Small intestine (tissue), 7 donors: ENCODE results near the gene N4BP2L2. TPM values are rescaled to one million over a fixed set of nuclear protein-coding genes. Genes with fewer than 3 reads are reported as not detected.

ENCODE experiments used
- DNase-seq, 2 donors: peaks; one replicate each; pipeline versions ENCODE4 v3.0.0 to v3.0.0-alpha.2; 2013
- FAIRE-seq: peaks from 2 replicates; lab custom pipeline; 2012; peaks lifted over from hg19 to GRCh38; lab: Jason Lieb, UNC
- H3K27ac ChIP-seq, 3 donors: one replicate each; pipeline ENCODE4 v1.5.1; 2013; ENCODE audit warnings: low read length in 2 of 3, mild to moderate bottlenecking in 2 of 3, control low read depth in 1 of 3, inconsistent platforms in 1 of 3, low read depth in 1 of 3, moderate library complexity in 1 of 3
- H3K27me3 ChIP-seq, 3 donors: one replicate each; pipeline ENCODE4 v1.6.1; 2013; ENCODE audit warnings: low read length in 3 of 3, inconsistent platforms in 1 of 3; ENCODE audit not compliant: control insufficient read depth in 3 of 3, insufficient read depth in 3 of 3
- H3K36me3 ChIP-seq, 3 donors: one replicate each; pipeline ENCODE4 v1.6.1; 2013; ENCODE audit warnings: low read length in 3 of 3, inconsistent platforms in 1 of 3, low read depth in 1 of 3, mild to moderate bottlenecking in 1 of 3, moderate library complexity in 1 of 3; ENCODE audit not compliant: control insufficient read depth in 3 of 3, insufficient read depth in 2 of 3
- H3K4me1 ChIP-seq, 3 donors: one replicate each; pipeline ENCODE4 v1.6.1; 2013; ENCODE audit warnings: low read length in 2 of 3, inconsistent platforms in 1 of 3, low read depth in 1 of 3, mild to moderate bottlenecking in 1 of 3, moderate library complexity in 1 of 3; ENCODE audit not compliant: control insufficient read depth in 3 of 3, insufficient read depth in 2 of 3
- H3K4me3 ChIP-seq, 3 donors: one replicate each; pipeline ENCODE4 v1.5.1; 2013; ENCODE audit warnings: low read length in 3 of 3, control low read depth in 1 of 3, inconsistent platforms in 1 of 3, low read depth in 1 of 3, mild to moderate bottlenecking in 1 of 3, moderate library complexity in 1 of 3
- H3K9me3 ChIP-seq, 2 donors: one replicate each; pipeline ENCODE4 v1.6.1; 2013; ENCODE audit warnings: low read depth in 1 of 2, low read length in 1 of 2; ENCODE audit not compliant: control insufficient read depth in 2 of 2, insufficient read depth in 1 of 2
- WGBS, 3 donors: extraction: QIAGEN DNeasy Blood & Tissue Kit; methylation state at CpG; one replicate each; pipeline ENCODE4 v1.1.7; 2013; 5-methylcytosine and 5-hydroxymethylcytosine counted together
- polyA plus RNA-seq, 4 donors: library from polyadenylated mRNA; stranded (reverse) in 3 of 4; unstranded in 1 of 4; fragments of 200-250 nt in 3 of 4; fragments of 120-200 nt in 1 of 4; gene quantifications; one replicate each; pipeline versions ENCODE4 v1.2.1 to v1.2.3, GENCODE V29; 2013
- donor health status: healthy with polysubstance abuse.
- donor health status: control.
- donor health status: control.
- donor health status: Bipolar disorder and iron deficiency.
- donor health status: healthy.

N4BP2L2 gene
- polyA plus RNA-seq, 4 donors, result 31.9 to 168 (median 39.8) TPM

- Histone ChIP-seq H3K4me3 (no peak overlapping the region), H3K27ac (no peak overlapping the region), H3K4me1 (peaks cover 0 to 11% (median 2%) of the 10 kb centered on the region in 3 donors), H3K9me3 (peaks cover 0 to 10% of the 10 kb centered on the region in 2 donors), H3K36me3 (no peaks in the 10 kb centered on the region), H3K27me3 (no peaks in the 10 kb centered on the region)
- 87 to 97% (median 89%) methylated on average over 1 of the region's 1 CpG for WGBS, 3 donors
- FAIRE-seq, result no peak
- peak in 1 of 2 donors; percentile 19 for DNase-seq
Observed at GRCh38 chr13:32448972-32449371, 89.6 kb downstream of the N4BP2L2 start.

GRCh38 chr13:32447894-32448623 lies 90.5 kb downstream of the N4BP2L2 start:
- FAIRE-seq (no peak), DNase-seq (peak in 1 of 2 donors; percentile 39)
- Histone ChIP-seq H3K27ac (no peak overlapping the region), H3K27me3 (no peaks in the 10 kb centered on the region), H3K4me3 (no peak overlapping the region), H3K9me3 (peaks cover 0 to 10% of the 10 kb centered on the region in 2 donors), H3K36me3 (no peaks in the 10 kb centered on the region), H3K4me1 (peaks cover 0 to 11% (median 2%) of the 10 kb centered on the region in 3 donors)

GRCh38 chr13:32446773-32447465 lies 91.7 kb downstream of the N4BP2L2 start:
- Histone ChIP-seq H3K4me1 (peaks cover 0 to 11% (median 2%) of the 10 kb centered on the region in 3 donors), H3K9me3 (peaks cover 0 to 6% of the 10 kb centered on the region in 2 donors), H3K36me3 (no peaks in the 10 kb centered on the region), H3K27me3 (no peaks in the 10 kb centered on the region), H3K4me3 (no peak overlapping the region), H3K27ac (peak overlapping the region in 1 of 3 donors; percentile 41)
- 53 to 72% (median 70%) methylated on average over 2 of the region's 2 CpGs for WGBS, 3 donors
- DNase-seq, result peak in 1 of 2 donors; percentile 60
- FAIRE-seq, result no peak

GRCh38 chr13:32446220-32446619 lies 92.4 kb downstream of the N4BP2L2 start:
- Histone ChIP-seq H3K27ac (peak overlapping the region in 1 of 3 donors; percentile 3), H3K4me1 (peaks cover 0 to 11% (median 2%) of the 10 kb centered on the region in 3 donors), H3K27me3 (no peaks in the 10 kb centered on the region), H3K4me3 (no peak overlapping the region), H3K36me3 (no peaks in the 10 kb centered on the region), H3K9me3 (no peaks in the 10 kb centered on the region)
- DNase-seq (peak; percentile 30 to 80), FAIRE-seq (no peak)
- WGBS, 3 donors, result 87 to 88% (median 87%) methylated on average over 3 of the region's 3 CpGs

GRCh38 chr13:32445461-32445860 lies 93.1 kb downstream of the N4BP2L2 start:
- DNase-seq (no peak), FAIRE-seq (no peak)
- Histone ChIP-seq H3K4me1 (peaks cover 0 to 11% (median 2%) of the 10 kb centered on the region in 3 donors), H3K27ac (no peak overlapping the region), H3K36me3 (no peaks in the 10 kb centered on the region), H3K27me3 (no peaks in the 10 kb centered on the region), H3K9me3 (no peaks in the 10 kb centered on the region), H3K4me3 (no peak overlapping the region)
- 94 to 97% (median 94%) methylated on average over 2 of the region's 2 CpGs for WGBS, 3 donors

- Histone ChIP-seq H3K4me1 (peaks cover 0 to 11% (median 2%) of the 10 kb centered on the region in 3 donors), H3K27me3 (no peaks in the 10 kb centered on the region), H3K9me3 (no peaks in the 10 kb centered on the region), H3K4me3 (no peak overlapping the region), H3K27ac (no peak overlapping the region), H3K36me3 (no peaks in the 10 kb centered on the region)
- FAIRE-seq (no peak), DNase-seq (peak; percentile 52 to 54)
- WGBS, 3 donors, result 23 to 35% (median 26%) methylated on average over 2 of the region's 2 CpGs
Observed at GRCh38 chr13:32443111-32443510, 95.5 kb downstream of the N4BP2L2 start.

- no peak overlapping the region for H3K27ac ChIP-seq
- no peaks in the 10 kb centered on the region for H3K27me3 ChIP-seq
- H3K9me3 ChIP-seq, result no peaks in the 10 kb centered on the region
- 91 to 97% (median 97%) methylated on average over 4 of the region's 4 CpGs for WGBS, 3 donors
- H3K4me1 ChIP-seq, result no peaks in the 10 kb centered on the region
- no peak overlapping the region for H3K4me3 ChIP-seq
- no peaks in the 10 kb centered on the region for H3K36me3 ChIP-seq
- no peak for DNase-seq
- no peak for FAIRE-seq
Observed at GRCh38 chr13:32438871-32439270, 99.7 kb downstream of the N4BP2L2 start.

- H3K4me3 ChIP-seq, result no peak overlapping the region
- H3K9me3 ChIP-seq, result no peaks in the 10 kb centered on the region
- peaks cover 0 to 7% (median 3%) of the 10 kb centered on the region in 3 donors for H3K4me1 ChIP-seq
- 76 to 88% (median 88%) methylated on average over 3 of the region's 3 CpGs for WGBS, 3 donors
- no peaks in the 10 kb centered on the region for H3K27me3 ChIP-seq
- no peak overlapping the region for H3K27ac ChIP-seq
- FAIRE-seq, result no peak
- no peaks in the 10 kb centered on the region for H3K36me3 ChIP-seq
- no peak for DNase-seq
Observed at GRCh38 chr13:32432856-32433255, 105.7 kb downstream of the N4BP2L2 start.
